Gastroesophageal sphincter (tissue), 4 donors: ENCODE results near the gene IL18BP. TPM values are rescaled to one million over a fixed set of nuclear protein-coding genes. Genes with fewer than 3 reads are reported as not detected.

ENCODE experiments used
- ATAC-seq: fragments of 150-250 bp; one replicate; pipeline ENCODE4 v1.9.1; 2016; ENCODE audit warnings: mild to moderate bottlenecking, moderate library complexity
- H3K27ac ChIP-seq, 4 donors: fragments of 200-600 bp; sonication (generic) in 3 of 4; 1 replicate in 3 of 4; 2 replicates in 1 of 4; pipeline ENCODE4 v1.5.1; 2016 to 2019
- H3K27me3 ChIP-seq: fragments of 200-600 bp; sonication (generic); one replicate; pipeline ENCODE4 v1.5.1; 2019
- H3K36me3 ChIP-seq, 2 donors: fragments of 200-600 bp; sonication (generic); one replicate each; pipeline ENCODE4 v1.5.1; 2019; ENCODE audit warnings: control low read depth in 1 of 2
- H3K4me1 ChIP-seq, 3 donors: fragments of 200-600 bp; sonication (generic); 1 replicate in 2 of 3; 2 replicates in 1 of 3; pipeline ENCODE4 v1.5.1; 2016 to 2019; ENCODE audit warnings: control low read depth in 2 of 3
- H3K4me3 ChIP-seq, 2 donors: fragments of 200-600 bp; sonication (generic); one replicate each; pipeline ENCODE4 v1.5.1; 2019; ENCODE audit warnings: mild to moderate bottlenecking in 1 of 2, moderate library complexity in 1 of 2
- H3K9me3 ChIP-seq, 3 donors: fragments of 200-600 bp; sonication (generic); one replicate each; pipeline ENCODE4 v1.5.1; 2017 to 2019; ENCODE audit warnings: control low read depth in 2 of 3
- CTCF ChIP-seq, 4 experiments: fragments of 200-600 bp in 2 of 4; fragments of 450-650 bp in 2 of 4; sonication (generic) in 1 of 4; IDR thresholded peaks; one replicate each; pipeline ENCODE4 v1.5.1; 2017 to 2019; ENCODE audit warnings: antibody characterized with exemption in 4 of 4, mild to moderate bottlenecking in 2 of 4, moderate library complexity in 2 of 4
- EP300 ChIP-seq: sonication (generic); formaldehyde crosslinking; IDR thresholded peaks from one replicate; pipeline ENCODE4 v1.6.1; 2017; ENCODE audit warnings: antibody characterized with exemption, mild to moderate bottlenecking
- POLR2A ChIP-seq, 2 donors: fragments of 450-650 bp; IDR thresholded peaks; one replicate each; pipeline ENCODE4 v1.6.1; 2017; ENCODE audit warnings: antibody characterized with exemption in 2 of 2, mild to moderate bottlenecking in 2 of 2, moderate library complexity in 1 of 2
- POLR2AphosphoS5 ChIP-seq: sonication (generic); formaldehyde crosslinking; IDR thresholded peaks from one replicate; pipeline ENCODE4 v1.6.1; 2017; ENCODE audit warnings: antibody characterized with exemption
- WGBS, 2 donors: methylation state at CpG; one replicate each; pipeline ENCODE4 v1.1.5; 2018; ENCODE audit warnings: low coverage in 1 of 2; 5-methylcytosine and 5-hydroxymethylcytosine counted together
- total RNA-seq, 4 donors: library from RNA; depleted of rRNA; stranded (reverse); fragments of >200 nt; gene quantifications; one replicate each; pipeline ENCODE4 v1.1.0, GENCODE V29; 2016

IL18BP gene
- total RNA-seq, 4 donors from 2014 or later, result 2.5 to 8.9 (median 6.7) TPM

GRCh38 chr11:72040491-72041363 lies 42.0 kb downstream of the IL18BP start:
- Histone ChIP-seq H3K27me3 (no peaks in the 10 kb centered on the region), H3K4me1 (peaks cover 25 to 81% (median 44%) of the 10 kb centered on the region in 3 donors)
- ATAC-seq, result peak; percentile 89

GRCh38 chr11:72041364-72042063 lies 42.8 kb downstream of the IL18BP start:
- WGBS, 2 donors, result 0% methylated on average over 1 to 9 of the region's 23 CpGs
- no peak for TF ChIP-seq CTCF (IDR thresholded peaks at IDR 0.05)
- TF ChIP-seq POLR2A (IDR thresholded peaks at IDR 0.05), result peak; percentile 64 to 66
- peak; percentile 83 for TF ChIP-seq POLR2AphosphoS5
- no peak for TF ChIP-seq EP300
- no peaks in the 10 kb centered on the region for H3K36me3 ChIP-seq
- H3K4me3 ChIP-seq, result peak overlapping the region; percentile 64 to 72
- H3K4me1 ChIP-seq, result peaks cover 17 to 79% (median 36%) of the 10 kb centered on the region in 3 donors
- peak overlapping the region; percentile 95 to 97 (median 96) for H3K27ac ChIP-seq
- no peaks in the 10 kb centered on the region for H3K9me3 ChIP-seq
- H3K27me3 ChIP-seq, result no peaks in the 10 kb centered on the region
- ATAC-seq, result peak; percentile 70

More at GRCh38 chr11:72040491-72041363, 42.0 kb downstream of the IL18BP start:
- 0 to 3% methylated on average over 6 to 10 of the region's 23 CpGs for WGBS, 2 donors
- no peaks in the 10 kb centered on the region for H3K9me3 ChIP-seq
- H3K27ac ChIP-seq, result peak overlapping the region; percentile 95 to 97 (median 96)
- peaks cover 0 to 1% of the 10 kb centered on the region in 2 donors for H3K36me3 ChIP-seq
- TF ChIP-seq POLR2A (IDR thresholded peaks at IDR 0.05) (peak; percentile 12 to 30), CTCF (IDR thresholded peaks at IDR 0.05) (no peak), POLR2AphosphoS5 (peak; percentile 91), EP300 (no peak)
- peak overlapping the region; percentile 64 to 72 for H3K4me3 ChIP-seq

GRCh38 chr11:72042064-72042745 lies 43.5 kb downstream of the IL18BP start:
- Histone ChIP-seq H3K27ac (peak overlapping the region; percentile 95 to 97 (median 96)), H3K27me3 (no peaks in the 10 kb centered on the region), H3K4me1 (peaks cover 13 to 72% (median 29%) of the 10 kb centered on the region in 3 donors), H3K4me3 (peak overlapping the region; percentile 64 to 72), H3K9me3 (no peaks in the 10 kb centered on the region), H3K36me3 (no peaks in the 10 kb centered on the region)
- ATAC-seq, result no peak
- TF ChIP-seq CTCF (IDR thresholded peaks at IDR 0.05) (no peak), POLR2A (IDR thresholded peaks at IDR 0.05) (no peak), EP300 (no peak), POLR2AphosphoS5 (no peak)
- WGBS, 2 donors, result 19 to 22% methylated on average over 2 to 3 of the region's 5 CpGs

- Histone ChIP-seq H3K4me1 (peaks cover 6 to 56% (median 18%) of the 10 kb centered on the region in 3 donors), H3K4me3 (no peak overlapping the region), H3K9me3 (no peaks in the 10 kb centered on the region), H3K27ac (peak overlapping the region in 2 of 4 donors; percentile 33 to 37), H3K27me3 (no peaks in the 10 kb centered on the region), H3K36me3 (peaks cover 0 to 9% of the 10 kb centered on the region in 2 donors)
- no peak for TF ChIP-seq POLR2A (IDR thresholded peaks at IDR 0.05)
- no peak for TF ChIP-seq EP300
- TF ChIP-seq CTCF (IDR thresholded peaks at IDR 0.05), result no peak
- TF ChIP-seq POLR2AphosphoS5, result no peak
- WGBS, 2 donors, result no CpG with 5 or more reads among the region's 5 CpGs
- no peak for ATAC-seq
Measured at GRCh38 chr11:72045849-72046248, 47.1 kb downstream of the IL18BP start.
